ENCODE results near the gene SLC12A7. TPM values are rescaled to one million over a fixed set of nuclear protein-coding genes. Genes with fewer than 3 reads are reported as not detected.

Gene SLC12A7
- total RNA-seq, 1 donor from 2014 or later: 21.6 TPM

DNA sequence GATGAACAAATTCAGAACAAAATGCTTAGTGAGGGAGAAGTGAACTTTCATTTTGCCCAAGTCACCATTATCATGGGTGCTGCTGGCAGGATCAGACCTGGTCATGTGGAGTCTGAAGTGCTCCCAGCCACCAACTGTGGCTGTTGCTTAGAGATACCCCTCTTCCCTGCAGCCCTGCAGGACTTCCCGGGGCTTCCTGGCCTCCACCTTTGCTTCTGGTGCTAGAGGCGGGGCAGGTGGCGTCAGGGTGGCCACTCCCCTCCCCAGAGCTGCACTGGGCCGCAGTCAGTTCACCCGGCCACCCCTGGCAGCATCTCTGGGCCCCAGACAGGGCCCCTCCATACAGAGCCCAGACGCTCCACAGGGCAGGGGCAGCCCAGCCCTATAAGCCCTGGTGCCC is 30.0 kb upstream of the SLC12A7 start:
- no peak for DNase-seq (ENCODE audit: low read depth, low spot score)

- no peak for DNase-seq (ENCODE audit: low read depth, low spot score)
Observed at GRCh38 chr5:1140818-1141189, 28.9 kb upstream of the SLC12A7 start.

DNA sequence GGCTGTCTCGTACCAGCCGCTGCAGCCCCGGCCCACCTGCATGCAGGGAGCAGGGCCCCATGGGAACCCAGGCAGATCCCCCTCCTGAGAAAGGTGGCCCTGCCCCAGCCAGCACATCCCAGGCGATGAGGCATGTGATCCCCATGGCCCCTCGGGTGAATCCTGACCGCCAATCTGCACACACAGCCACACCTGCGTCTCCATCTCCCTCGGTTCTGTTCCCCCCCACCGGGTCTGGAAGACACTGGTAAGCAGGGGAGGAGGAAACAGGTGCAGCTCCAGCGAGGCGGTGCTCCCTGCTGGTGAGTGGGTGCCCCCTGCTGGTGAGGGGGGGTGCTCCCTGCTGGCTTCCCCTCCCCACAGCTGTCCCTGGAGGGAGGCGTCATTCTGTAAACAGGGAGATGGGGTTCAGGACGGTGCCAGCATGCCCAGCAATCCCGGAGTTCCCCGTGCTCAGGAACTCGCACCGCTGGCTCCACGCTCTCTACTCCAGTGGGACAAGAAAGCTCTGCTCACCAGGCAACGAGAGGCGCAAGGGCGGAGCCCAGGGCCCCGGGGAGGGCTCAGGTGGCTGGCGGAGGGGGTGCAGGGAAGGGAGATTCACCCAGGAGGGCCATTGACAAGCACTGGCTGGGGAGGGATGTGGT is 28.4 kb upstream of the SLC12A7 start:
- DNase-seq (ENCODE audit: low read depth, low spot score): no peak

DNA sequence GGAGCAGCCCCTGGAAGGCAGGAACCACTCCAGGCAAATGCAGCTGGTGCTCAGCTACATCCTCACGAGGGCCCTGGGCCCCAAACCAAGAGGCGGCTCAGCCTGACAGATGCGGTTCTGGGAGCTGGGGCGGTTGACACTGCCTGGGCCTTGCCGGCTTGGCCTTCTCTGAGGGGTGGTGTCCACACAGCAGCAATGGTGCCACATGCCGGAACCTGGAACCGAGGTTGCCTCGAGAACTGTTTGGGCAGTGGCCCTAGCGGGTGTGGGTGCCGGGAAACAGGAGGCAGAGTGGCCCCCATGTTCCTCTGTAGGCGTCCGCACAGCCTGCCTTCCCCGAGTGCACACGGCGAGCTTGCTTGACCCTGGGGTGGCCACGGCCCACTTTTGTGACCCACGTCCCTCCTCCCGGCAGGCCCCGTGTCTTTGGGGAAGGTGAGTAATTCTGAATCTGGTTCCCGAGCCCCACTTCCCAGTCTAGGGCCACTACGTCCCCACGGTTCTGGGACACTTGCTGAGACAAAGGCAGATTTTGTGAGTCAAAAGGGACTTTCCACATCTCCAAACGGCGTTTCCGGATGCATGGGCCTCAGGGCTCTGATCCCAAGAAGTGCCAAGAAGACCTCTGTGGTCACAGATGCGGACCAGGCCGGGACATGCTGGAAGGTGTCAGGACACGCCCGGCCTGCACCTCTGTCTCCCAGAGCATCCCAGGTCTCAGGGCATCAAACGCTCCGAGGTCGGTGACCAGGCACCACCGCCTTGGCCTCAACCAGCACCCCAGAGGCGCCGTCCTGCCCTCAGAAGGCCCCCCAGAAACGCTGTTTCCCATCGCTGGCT is 27.7 kb upstream of the SLC12A7 start:
- DNase-seq (ENCODE audit: low read depth, low spot score): no peak

DNA sequence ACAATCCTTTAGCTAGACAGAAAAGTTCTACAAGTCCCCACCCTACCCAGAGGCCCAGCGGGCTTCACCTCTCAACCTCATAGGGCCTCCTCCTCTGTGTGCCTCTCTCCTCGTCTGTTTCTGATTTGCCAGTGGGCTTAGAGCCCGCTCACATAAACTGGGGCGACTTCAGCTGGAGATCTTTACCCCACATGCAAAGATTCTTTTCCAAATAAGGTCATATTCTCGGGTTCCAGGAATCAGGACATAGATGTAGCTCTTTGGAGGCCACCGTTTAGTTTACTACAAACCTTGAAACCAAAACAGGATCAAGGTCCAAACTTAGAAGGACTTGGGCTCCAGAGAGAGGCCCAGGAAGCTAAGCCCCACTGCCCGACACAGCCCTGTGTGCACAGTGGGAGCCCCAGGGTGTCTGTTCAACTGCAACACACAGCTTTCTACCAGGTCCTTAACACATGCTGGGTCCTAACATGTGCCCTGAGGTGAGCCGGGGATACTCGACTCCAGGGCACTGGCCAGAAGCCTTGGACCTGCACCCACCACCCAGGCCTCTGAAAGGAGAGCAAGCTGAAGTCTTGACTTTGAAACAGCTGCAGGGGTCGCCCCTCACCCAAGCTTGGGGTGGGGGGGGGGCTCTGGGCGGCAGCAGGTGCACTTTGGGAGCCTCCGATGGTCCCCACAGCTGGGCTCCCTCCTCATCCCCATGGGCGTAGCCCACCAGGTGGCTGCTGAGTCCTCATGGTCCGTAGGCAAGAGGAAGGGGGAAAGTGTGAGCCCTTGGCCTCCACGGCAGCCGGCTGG is 26.8 kb upstream of the SLC12A7 start:
- DNase-seq (ENCODE audit: low read depth, low spot score): no peak

DNA sequence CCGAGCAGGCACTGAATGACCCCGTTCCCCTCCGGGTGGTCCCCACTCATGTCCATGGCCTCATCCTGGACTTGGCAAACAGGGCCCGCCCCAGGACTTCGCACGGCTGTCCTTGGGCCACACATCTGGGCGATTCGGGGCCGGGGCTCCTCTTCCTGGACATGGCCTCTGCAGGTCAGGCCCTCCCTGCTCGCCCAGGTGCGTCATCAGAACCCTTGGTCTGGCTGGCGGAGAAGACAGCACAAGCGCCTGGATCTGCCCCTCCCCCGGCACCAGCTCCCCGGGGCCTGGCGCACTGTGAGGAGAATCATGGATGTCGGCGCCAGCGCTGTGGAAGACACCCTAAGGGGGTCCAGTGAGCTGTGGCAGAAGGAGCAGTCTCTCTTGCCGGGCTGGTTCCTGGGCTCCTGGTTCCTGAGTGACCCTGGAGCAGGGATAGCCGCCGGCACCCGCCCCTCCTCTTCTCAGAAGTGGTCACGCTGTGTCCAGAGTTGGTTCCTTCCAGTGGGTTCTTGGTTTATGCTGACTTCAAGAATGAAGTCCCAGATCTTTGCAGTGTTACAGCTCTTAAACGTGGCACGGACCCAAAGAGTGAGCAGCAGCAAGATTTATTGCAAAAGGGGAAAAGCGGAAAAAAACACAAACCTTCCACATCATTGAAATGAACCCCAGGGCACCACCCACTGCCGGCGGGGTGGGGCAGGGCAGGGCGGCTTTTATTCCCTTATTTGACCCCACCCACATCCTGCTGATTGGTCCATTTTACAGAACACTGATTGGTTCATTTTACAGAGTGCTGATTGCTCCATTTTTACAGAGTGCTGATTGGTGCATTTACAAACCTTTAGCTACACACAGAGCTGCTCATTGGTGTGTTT is 25.9 kb upstream of the SLC12A7 start:
- no peak for DNase-seq (ENCODE audit: low read depth, low spot score)

- no peak for DNase-seq (ENCODE audit: low read depth, low spot score)
Observed at GRCh38 chr5:1136814-1137213, 25.0 kb upstream of the SLC12A7 start.

- DNase-seq (ENCODE audit: low read depth, low spot score): no peak
Observed at GRCh38 chr5:1135696-1136525, 24.0 kb upstream of the SLC12A7 start.

- DNase-seq (ENCODE audit: low read depth, low spot score): no peak
Observed at GRCh38 chr5:1134478-1134877, 22.6 kb upstream of the SLC12A7 start.

DNA sequence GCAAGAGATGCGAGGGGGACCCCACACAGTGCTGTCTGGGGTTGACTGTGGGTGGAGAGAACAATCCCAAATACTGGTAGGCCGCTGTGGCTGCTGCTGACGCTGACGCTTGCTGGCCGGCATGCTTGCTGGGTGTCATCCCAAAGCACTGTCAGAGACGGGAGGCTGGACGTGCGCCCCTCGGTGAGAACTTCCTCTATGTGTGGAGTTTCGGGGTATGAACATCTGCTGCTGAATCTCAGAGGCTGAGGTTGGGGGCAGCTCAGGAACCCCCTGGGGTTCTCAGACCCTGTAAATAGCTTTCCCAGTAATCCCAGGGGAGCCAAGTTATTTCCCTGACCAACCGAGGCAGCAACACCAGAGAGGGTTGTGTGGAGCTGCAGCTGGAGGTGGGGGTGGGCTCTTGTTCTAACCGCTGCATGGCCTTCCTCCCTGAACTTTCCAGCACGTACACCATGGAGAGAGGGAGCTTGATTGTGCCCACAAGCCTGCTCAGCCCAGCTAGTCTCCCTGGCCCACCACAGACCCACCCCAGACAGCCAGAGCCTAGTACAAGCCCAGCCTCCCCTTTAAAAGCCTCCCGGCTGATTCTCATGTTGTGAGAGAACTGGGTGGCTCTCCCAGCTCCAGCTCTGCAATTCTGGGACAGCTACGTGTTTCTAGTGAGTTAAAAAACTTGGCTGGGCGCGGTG is 21.8 kb upstream of the SLC12A7 start:
- no peak for DNase-seq (ENCODE audit: low read depth, low spot score)

DNA sequence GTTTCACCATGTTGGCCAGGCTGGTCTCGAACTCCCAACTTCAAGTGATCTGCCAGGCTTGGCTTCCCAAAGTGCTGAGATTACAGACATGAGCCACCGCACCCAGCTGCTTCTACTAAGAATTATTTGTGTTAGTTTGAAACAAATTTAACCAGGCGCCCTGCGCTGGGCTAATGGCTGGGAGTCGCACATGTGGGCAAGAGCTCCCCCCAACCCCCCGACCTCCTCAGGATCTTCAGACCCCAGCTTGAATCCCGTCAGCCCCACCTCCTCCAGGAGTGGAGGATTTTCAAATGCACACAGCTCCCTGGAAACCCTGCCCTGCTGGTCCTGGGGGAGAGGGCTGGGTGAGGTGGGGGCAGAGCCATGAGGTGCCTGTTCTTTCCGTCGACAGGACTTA is 21.2 kb upstream of the SLC12A7 start:
- no peak for DNase-seq (ENCODE audit: low read depth, low spot score)

DNA sequence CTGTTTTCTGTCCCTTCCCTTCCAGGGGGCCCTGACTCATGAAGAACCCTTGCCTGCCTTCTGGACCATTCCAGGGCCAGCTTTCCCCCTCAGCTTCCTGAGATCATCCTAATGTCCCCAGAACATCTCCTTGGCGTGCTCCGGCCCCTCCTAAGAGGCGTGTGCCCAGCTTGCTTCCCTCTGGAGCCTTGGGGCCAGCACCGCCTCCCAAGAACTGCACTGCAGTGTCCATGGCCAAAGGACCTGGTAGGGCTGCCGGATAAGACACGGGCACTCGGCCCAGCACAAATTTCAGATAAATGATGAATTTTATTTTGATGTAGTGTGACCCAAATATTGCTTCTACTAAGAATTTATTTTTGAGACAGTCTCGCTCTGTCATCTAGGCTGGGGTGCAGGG is 20.7 kb upstream of the SLC12A7 start:
- DNase-seq (ENCODE audit: low read depth, low spot score): no peak

DNA sequence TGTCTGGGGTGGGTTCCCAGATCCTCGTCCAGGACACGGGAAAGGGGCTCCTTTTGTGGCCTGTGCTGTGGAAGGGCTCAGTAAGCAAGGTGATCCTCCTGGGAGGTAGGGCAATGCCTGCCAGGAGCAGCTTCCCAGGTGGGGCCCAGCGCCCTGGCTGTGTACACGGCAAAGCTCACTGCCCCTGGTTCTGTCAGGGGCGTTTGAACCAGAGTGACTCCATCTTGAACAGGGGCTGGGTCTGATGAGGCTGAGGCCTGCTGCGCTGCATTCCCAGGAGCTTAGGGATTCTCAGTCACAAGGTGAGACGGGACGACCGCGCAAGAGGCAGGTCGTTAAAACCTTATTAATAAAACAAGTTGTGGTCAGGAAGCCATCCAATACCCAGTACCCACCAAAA is 19.9 kb upstream of the SLC12A7 start:
- DNase-seq (ENCODE audit: low read depth, low spot score): no peak

GRCh38 chr5:1131191-1131621 is 19.3 kb upstream of the SLC12A7 start:
- DNase-seq (ENCODE audit: low read depth, low spot score): no peak

DNA sequence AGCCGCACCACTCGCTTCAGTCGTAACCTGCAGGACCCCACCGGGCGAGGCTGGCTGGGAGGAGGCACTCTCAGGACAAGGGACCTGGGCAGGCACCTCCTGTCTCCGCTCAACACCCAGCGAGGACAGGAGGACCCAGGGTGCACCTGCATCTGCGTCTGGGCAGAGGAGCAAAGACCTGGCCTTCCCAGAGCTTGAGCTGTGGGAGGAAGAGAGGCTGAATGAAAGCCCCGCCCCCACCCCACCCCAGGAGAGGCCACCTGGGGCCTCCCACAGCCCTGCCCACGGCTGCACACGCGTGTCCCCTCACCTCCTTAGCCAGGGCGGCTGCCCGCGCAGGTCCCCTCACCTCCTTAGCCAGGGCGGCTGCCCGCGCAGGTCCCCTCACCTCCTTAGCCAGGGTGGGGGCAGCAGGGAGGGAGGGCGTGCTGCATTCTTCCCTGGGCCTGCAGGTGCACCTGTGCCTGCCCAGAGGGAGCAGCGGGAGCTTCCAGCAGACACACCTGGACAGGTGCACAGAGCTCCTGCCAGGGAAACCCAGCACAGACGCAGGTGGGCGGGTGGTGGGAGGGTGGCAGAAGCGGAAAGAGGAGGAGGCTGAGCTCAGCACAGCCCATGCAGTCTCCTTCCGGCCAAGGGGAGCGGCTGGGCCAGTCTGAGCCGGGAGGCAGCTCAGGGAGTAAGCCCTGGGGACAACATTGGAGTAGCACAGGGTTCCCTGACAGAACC is 18.5 kb upstream of the SLC12A7 start:
- no peak for DNase-seq (ENCODE audit: low read depth, low spot score)

GRCh38 chr5:1129711-1130055 is 17.8 kb upstream of the SLC12A7 start:
- no peak for DNase-seq (ENCODE audit: low read depth, low spot score)

DNA sequence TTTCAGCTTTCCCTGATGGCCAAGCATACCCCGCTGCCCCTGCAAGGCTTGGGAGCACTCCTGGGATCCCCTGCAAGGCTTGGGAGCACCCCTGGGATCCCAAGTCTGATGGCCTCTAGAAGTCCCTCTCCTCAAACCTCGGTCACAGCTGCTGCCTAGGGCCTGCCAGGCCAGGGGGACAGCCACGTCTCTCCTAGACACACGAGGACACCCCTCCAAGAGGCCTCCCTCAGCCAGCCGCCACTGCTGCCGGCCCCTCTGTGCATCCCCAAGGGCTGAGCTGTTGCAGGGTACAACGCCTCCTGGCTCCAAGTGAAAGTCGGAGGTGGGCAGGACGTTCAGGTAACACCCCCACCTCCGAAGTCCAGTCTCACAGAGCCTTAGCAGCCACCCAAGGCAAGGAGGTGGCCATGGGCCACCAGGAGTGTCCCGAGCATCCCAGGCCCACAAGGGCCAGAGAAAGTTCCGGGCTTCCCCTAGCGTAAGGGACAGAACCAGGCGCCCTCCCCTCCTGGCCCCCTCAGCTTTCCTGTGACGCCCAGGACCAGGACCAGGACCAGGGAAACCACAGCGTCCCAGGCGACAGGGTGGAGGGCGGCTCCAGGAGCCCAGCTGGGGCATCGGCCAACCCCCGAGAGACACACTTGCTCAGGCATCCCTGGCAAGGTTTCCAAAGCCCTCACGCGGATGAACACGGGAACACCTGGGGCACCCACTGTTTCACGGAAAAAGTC is 17.3 kb upstream of the SLC12A7 start:
- no peak for DNase-seq (ENCODE audit: low read depth, low spot score)

DNA sequence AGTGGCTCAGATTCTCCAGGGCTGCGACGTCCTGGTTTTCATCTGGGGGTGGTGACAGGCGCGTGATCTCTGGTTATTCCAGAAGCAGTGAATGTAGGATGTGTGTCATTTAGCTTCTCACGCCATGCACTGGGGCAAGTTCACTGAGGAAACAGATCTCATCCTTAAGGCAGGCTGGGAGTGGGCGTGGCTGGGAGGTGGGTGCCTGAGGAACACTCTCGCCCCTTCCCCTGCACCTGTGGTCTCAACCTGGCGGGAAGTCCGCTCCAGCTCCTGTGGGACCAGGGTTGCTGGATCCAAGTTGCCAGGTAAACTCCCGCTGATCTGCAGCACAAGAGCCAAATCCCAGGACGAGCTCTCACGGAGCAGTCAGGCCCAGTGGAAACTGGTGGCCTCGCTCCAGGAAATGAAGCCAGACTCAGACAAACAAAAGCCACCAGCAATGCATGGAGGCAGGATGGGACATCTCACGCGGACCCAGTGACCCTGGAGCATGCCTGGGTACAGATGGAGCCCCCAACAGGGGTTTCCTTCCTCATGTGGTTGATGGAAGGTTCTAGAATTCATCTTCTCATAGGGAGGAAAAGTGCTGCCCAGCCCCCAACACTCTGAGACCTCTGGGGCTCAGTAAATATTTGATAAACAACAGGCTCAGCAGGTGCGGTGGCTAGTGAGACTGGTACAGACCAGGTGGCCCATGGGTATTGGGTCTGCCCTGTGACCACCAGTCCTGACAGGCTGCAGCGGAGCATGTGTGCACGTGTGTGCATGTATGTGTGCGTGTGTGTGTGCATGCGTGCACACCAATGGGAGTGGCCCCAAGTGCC is 16.3 kb upstream of the SLC12A7 start:
- DNase-seq (ENCODE audit: low read depth, low spot score): no peak
